Measurements from ENCODE around the gene CYP1B1. TPM values are rescaled to one million over a fixed set of nuclear protein-coding genes. Genes with fewer than 3 reads are reported as not detected.

Gene CYP1B1
- total RNA-seq, 2 donors from 2014 or later: 27.1 to 83.0 TPM

DNA sequence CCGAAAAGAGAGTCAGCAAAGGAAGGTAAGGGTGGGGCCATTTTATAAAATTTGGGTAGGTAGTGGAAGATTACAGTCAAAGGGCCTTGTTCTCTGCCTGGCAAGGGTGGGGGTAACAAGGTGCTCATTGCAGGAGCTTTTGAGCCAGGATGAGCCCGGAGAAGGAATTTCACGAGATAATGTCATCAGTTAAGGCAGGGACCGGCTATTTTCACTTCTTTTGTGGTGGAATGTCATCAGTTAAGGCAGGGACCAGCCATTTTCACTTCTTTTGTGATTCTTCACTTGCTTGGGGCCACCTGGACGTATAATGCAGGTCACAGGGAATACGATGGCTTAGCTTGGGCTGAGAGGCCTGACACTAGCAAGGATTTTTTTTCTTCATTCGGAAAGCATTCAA lies 58.1 kb downstream of the CYP1B1 start:
- ATAC-seq (ENCODE audit: insufficient number of reproducible peaks, low FRiP score, low read depth): no peak

More for the DNA sequence above, 58.1 kb downstream of the CYP1B1 start:
- no peak overlapping the region for H3K4me3 ChIP-seq
- TF ChIP-seq, protein P1, sequence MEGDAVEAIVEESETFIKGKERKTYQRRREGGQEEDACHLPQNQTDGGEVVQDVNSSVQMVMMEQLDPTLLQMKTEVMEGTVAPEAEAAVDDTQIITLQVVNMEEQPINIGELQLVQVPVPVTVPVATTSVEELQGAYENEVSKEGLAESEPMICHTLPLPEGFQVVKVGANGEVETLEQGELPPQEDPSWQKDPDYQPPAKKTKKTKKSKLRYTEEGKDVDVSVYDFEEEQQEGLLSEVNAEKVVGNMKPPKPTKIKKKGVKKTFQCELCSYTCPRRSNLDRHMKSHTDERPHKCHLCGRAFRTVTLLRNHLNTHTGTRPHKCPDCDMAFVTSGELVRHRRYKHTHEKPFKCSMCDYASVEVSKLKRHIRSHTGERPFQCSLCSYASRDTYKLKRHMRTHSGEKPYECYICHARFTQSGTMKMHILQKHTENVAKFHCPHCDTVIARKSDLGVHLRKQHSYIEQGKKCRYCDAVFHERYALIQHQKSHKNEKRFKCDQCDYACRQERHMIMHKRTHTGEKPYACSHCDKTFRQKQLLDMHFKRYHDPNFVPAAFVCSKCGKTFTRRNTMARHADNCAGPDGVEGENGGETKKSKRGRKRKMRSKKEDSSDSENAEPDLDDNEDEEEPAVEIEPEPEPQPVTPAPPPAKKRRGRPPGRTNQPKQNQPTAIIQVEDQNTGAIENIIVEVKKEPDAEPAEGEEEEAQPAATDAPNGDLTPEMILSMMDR (IDR thresholded peaks at IDR 0.05): no peak
- no peak for DNase-seq (ENCODE audit: low spot score)
- H3K4me1 ChIP-seq (ENCODE audit: control insufficient read depth in 1 of 2, low read depth in 2 of 2): no peaks in the 10 kb centered on the region
- no peak overlapping the region for H3K27ac ChIP-seq
- no peaks in the 10 kb centered on the region for H3K9me3 ChIP-seq
- H3K27me3 ChIP-seq (replicated peaks; ENCODE audit: insufficient read depth): no peaks in the 10 kb centered on the region
- H3K36me3 ChIP-seq: no peaks in the 10 kb centered on the region

Other genes with a start within 250 kb of the CYP1B1 start
- gene RMDN2, start 150.9 kb downstream of the CYP1B1 start, total RNA-seq: 1 to 10 TPM; 3.7 to 7.4 TPM

Data from thoracic aorta (tissue), 2 donors.